Measurements from ENCODE around the gene COG2. TPM values are rescaled to one million over a fixed set of nuclear protein-coding genes. Genes with fewer than 3 reads are reported as not detected.

Gene COG2, protein sequence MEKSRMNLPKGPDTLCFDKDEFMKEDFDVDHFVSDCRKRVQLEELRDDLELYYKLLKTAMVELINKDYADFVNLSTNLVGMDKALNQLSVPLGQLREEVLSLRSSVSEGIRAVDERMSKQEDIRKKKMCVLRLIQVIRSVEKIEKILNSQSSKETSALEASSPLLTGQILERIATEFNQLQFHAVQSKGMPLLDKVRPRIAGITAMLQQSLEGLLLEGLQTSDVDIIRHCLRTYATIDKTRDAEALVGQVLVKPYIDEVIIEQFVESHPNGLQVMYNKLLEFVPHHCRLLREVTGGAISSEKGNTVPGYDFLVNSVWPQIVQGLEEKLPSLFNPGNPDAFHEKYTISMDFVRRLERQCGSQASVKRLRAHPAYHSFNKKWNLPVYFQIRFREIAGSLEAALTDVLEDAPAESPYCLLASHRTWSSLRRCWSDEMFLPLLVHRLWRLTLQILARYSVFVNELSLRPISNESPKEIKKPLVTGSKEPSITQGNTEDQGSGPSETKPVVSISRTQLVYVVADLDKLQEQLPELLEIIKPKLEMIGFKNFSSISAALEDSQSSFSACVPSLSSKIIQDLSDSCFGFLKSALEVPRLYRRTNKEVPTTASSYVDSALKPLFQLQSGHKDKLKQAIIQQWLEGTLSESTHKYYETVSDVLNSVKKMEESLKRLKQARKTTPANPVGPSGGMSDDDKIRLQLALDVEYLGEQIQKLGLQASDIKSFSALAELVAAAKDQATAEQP
- total RNA-seq = 22.4 to 23.6 TPM (median 23.0 TPM) in 3 replicates

DNA sequence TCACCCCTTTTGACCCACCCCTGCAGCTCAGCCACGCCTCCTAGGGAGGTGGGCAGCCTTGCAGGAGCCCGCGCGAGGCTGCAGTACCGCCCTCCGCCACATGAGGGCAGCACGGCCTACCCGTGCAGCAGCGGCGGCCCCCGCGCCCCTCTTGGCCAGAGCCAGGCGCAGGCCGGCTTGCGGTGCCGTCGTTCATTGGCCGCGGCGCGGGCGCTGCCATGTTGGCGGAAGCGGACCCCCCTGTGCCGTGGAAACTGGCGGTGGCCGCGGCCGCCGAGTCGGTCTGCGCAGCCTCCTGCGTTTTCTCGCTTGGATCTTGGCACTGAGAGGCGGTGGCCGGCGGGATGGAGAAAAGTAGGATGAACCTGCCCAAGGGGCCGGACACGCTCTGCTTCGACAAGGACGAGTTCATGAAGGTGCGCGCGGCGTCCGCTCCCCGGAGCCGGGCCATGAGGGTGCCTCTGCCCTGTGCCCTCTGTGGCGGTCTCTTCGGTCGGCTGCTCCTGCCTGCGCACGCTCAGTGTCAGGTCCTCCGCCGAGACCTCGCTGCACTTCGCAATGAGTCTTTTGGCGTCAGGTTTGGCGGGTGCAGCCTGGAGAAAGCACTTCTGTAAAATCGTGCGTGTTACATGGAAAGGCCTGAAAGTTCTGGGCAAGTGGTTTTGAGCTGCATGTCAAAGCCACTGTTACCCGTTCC lies at the start of gene COG2:
COG2 (plus strand) TSS at position 219 of the 697 bp plus-strand sequence; CDS start at position 345, 126 bp downstream.
- DNase-seq (ENCODE audit: low spot score in 2 of 2, unreplicated experiment in 2 of 2) = peak; percentile 96 to 100
- Mint-ChIP-seq H3K27ac (peak within 1 kb of the TSS; percentile 97), H3K9me3 (no peaks in the 10 kb centered on the region), H3K36me3 (no peaks in the 10 kb centered on the region), H3K4me3 (peak within 1 kb of the TSS; percentile 99), H3K4me1 (peaks cover 21% of the 10 kb centered on the region), H3K27me3 (ENCODE audit: low read depth) (peaks cover 29% of the 10 kb centered on the region)
- TF ChIP-seq, protein P1, sequence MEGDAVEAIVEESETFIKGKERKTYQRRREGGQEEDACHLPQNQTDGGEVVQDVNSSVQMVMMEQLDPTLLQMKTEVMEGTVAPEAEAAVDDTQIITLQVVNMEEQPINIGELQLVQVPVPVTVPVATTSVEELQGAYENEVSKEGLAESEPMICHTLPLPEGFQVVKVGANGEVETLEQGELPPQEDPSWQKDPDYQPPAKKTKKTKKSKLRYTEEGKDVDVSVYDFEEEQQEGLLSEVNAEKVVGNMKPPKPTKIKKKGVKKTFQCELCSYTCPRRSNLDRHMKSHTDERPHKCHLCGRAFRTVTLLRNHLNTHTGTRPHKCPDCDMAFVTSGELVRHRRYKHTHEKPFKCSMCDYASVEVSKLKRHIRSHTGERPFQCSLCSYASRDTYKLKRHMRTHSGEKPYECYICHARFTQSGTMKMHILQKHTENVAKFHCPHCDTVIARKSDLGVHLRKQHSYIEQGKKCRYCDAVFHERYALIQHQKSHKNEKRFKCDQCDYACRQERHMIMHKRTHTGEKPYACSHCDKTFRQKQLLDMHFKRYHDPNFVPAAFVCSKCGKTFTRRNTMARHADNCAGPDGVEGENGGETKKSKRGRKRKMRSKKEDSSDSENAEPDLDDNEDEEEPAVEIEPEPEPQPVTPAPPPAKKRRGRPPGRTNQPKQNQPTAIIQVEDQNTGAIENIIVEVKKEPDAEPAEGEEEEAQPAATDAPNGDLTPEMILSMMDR (IDR thresholded peaks at IDR 0.05; ENCODE audit: unreplicated experiment) = peak; percentile 99

DNA sequence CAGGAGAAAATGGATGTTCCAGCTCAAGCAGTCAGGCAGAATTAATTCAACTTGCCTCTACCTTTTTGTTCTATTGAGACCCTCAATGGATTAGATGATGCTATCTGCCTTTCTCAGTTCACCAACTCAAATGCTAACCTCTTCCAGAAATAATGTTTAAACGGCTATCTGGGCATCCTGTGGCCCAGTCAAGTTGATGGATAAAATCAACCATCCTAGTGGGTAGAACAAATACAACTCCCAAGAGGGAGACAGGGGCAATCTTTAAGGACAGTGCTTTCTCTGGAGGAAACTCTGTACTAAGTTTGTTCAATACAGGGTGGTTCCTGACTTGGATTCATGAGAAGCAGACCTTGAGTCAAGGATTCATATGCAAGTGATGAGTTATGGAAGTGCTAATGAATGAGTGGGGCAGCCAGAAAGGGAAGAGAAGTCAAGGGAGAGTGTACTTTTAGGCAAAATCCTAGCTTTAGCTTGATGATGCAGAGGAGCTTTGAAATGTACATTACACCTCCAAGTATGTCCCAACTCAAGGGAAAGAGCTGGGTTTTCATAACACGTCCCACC lies 49.4 kb upstream of the COG2 start:
- Mint-ChIP-seq H3K4me3 (no peak overlapping the region), H3K4me1 (no peaks in the 10 kb centered on the region), H3K9me3 (peaks cover 5% of the 10 kb centered on the region), H3K27ac (no peak overlapping the region), H3K27me3 (ENCODE audit: low read depth) (peaks cover 53% of the 10 kb centered on the region), H3K36me3 (no peaks in the 10 kb centered on the region)
- TF ChIP-seq, protein P1 (IDR thresholded peaks at IDR 0.05; ENCODE audit: unreplicated experiment) = no peak
- DNase-seq (ENCODE audit: low spot score in 2 of 2, unreplicated experiment in 2 of 2) = no peak

DNA sequence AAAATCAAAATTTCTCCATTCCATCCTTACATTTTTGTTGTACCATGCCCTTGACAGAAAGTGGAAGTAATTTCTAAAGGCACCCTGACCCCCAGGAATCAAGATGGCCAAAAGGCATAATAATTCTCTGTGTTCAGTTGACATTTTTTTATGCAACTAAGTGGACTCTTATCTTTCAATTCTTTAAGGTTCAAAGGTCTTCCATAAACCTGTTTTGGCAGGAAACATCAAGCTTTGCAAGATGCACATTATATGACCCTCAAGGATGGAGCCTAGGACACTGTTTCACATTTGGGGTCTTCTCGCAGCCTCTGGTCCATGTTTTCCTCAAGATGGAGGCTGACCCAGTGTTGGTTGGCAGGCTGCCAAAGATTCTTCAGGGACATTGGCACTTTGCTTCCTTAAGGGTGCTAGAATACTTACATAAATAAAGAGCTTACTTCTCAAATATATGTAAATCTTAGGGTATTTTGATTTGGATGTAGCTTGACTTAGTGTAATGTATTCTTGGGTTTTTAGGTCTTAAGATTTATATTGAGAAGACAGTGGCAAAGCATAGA lies 48.0 kb upstream of the COG2 start:
- Mint-ChIP-seq H3K4me1 (no peaks in the 10 kb centered on the region), H3K27me3 (ENCODE audit: low read depth) (peaks cover 41% of the 10 kb centered on the region), H3K9me3 (peaks cover 11% of the 10 kb centered on the region), H3K36me3 (no peaks in the 10 kb centered on the region), H3K27ac (no peak overlapping the region), H3K4me3 (no peak overlapping the region)
- TF ChIP-seq, protein P1 (IDR thresholded peaks at IDR 0.05; ENCODE audit: unreplicated experiment) = no peak
- no peak for DNase-seq (ENCODE audit: low spot score in 2 of 2, unreplicated experiment in 2 of 2)

DNA sequence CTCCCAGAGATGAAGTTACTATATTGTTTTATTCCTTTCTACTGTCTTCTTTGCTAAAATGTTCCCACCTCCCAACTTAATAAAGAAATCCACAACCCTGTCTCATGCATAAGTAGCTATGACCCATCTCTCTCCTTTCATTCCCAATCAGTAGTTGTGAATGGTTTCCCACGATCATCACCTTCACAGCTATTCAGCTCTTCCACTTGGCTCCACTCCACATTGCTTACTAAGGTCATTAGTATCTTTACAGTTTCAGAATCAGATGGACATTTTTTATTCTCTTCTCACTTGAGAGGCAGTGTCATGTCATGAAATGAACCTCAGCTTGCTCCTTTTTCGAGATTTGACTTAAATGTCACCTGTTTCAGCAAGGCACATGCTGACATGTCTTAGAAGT lies 47.1 kb upstream of the COG2 start:
- DNase-seq (ENCODE audit: low spot score in 2 of 2, unreplicated experiment in 2 of 2) = no peak
- Mint-ChIP-seq H3K4me1 (no peaks in the 10 kb centered on the region), H3K9me3 (peaks cover 18% of the 10 kb centered on the region), H3K27me3 (ENCODE audit: low read depth) (peaks cover 36% of the 10 kb centered on the region), H3K27ac (no peak overlapping the region), H3K36me3 (no peaks in the 10 kb centered on the region), H3K4me3 (no peak overlapping the region)
- TF ChIP-seq, protein P1 (IDR thresholded peaks at IDR 0.05; ENCODE audit: unreplicated experiment) = no peak

DNA sequence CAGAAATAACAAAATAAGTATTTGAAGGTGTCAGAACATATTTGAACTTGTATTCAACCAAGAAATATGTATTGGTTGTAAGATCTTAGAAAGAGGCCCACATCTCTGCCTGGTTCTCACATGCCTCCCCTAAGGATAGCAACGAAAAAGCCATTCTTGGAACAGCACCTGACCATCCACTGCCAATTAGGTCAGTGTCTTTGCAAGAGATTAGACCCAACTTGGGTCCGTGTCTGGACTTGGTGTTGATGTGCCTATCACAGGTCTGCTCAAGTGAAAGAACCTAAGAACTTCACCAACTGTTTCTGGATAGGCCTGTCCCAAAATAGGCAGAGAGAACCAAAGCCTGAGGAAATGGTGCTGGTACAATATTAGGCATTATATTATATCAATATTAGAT lies 46.0 kb upstream of the COG2 start:
- Mint-ChIP-seq H3K27me3 (ENCODE audit: low read depth) (peaks cover 33% of the 10 kb centered on the region), H3K27ac (no peak overlapping the region), H3K36me3 (no peaks in the 10 kb centered on the region), H3K4me1 (no peaks in the 10 kb centered on the region), H3K9me3 (peaks cover 19% of the 10 kb centered on the region), H3K4me3 (no peak overlapping the region)
- no peak for DNase-seq (ENCODE audit: low spot score in 2 of 2, unreplicated experiment in 2 of 2)
- TF ChIP-seq, protein P1 (IDR thresholded peaks at IDR 0.05; ENCODE audit: unreplicated experiment) = no peak
